GM19467 (cell line): ENCODE data around the gene HLF.

Experiments
- ATAC-seq: cut with Tn5 transposase; IDR thresholded peaks from one replicate; pipeline ENCODE4 v1.9.1; 2021; ENCODE audit warnings: mild to moderate bottlenecking, moderate library complexity; ENCODE audit not compliant: unreplicated experiment

HLF gene

GRCh38 chr17:55254375-55254774 lies 10.4 kb upstream of the HLF start:
- no peak for ATAC-seq

- ATAC-seq = no peak
Observed at GRCh38 chr17:55258578-55259135, 6.1 kb upstream of the HLF start.

- ATAC-seq = no peak
Observed at GRCh38 chr17:55259684-55260111, 5.1 kb upstream of the HLF start.

- no peak for ATAC-seq
Observed at GRCh38 chr17:55261311-55261710, 3.4 kb upstream of the HLF start.

GRCh38 chr17:55263569-55264277 lies 1.0 kb upstream of the HLF start:
- ATAC-seq = no peak

- ATAC-seq = no peak
Observed at GRCh38 chr17:55264278-55264644, 499 bp upstream of the HLF start.

- ATAC-seq = no peak
Observed at GRCh38 chr17:55265311-55266021, 706 bp downstream of the HLF start.

- no peak for ATAC-seq
Observed at GRCh38 chr17:55266051-55266957, 1.5 kb downstream of the HLF start.

GRCh38 chr17:55266958-55267688 lies 2.4 kb downstream of the HLF start:
- ATAC-seq = no peak

- ATAC-seq = no peak
Observed at GRCh38 chr17:55267777-55268648, 3.3 kb downstream of the HLF start.

GRCh38 chr17:55268649-55269480 lies 4.1 kb downstream of the HLF start:
- ATAC-seq = no peak

GRCh38 chr17:55269894-55270293 lies 5.1 kb downstream of the HLF start:
- no peak for ATAC-seq

GRCh38 chr17:55271223-55271571 lies 6.4 kb downstream of the HLF start:
- ATAC-seq = no peak

GRCh38 chr17:55271958-55272710 lies 7.4 kb downstream of the HLF start:
- no peak for ATAC-seq

GRCh38 chr17:55272711-55273578 lies 8.2 kb downstream of the HLF start:
- no peak for ATAC-seq

GRCh38 chr17:55273579-55274354 lies 9.0 kb downstream of the HLF start:
- no peak for ATAC-seq
